CD4-positive, alpha-beta T cell treated with Interleukin-6 for 4 hours (primary cell): ENCODE data around the gene OR6F1.
A peak's percentile ranks its signal among the peaks of the same experiment; 100 is the strongest.
"Not testable (repeated sequence)": the region's sequence is repeated elsewhere in the genome, so short reads cannot be mapped to it uniquely, and the experiment has no call there.

ENCODE experiments used
- DNase-seq: peaks from one replicate; pipeline ENCODE4 v3.0.0-alpha.2; 2020; ENCODE audit warnings: mixed read lengths

Gene OR6F1

GRCh38 chr1:247716546-247716945, at the start of gene OR6F1:
TSS of gene OR6F1 (minus strand) at chr1:247716646. CDS start at chr1:247712755, 3,891 bp downstream.
- DNase-seq, result no peak

GRCh38 chr1:247760456-247760855, 44.0 kb upstream of the OR6F1 start, which contains the start of gene OR1C1:
TSS of gene OR1C1 (minus strand) at chr1:247760556. CDS start at chr1:247758406, 2,150 bp downstream.
- DNase-seq, result no peak

- not testable (repeated sequence) for DNase-seq
These were observed 37.9 kb upstream of the OR6F1 start for GRCh38 chr1:247754311-247754710.

- DNase-seq, result no peak
These were observed 33.4 kb upstream of the OR6F1 start for GRCh38 chr1:247749870-247750269.

- no peak for DNase-seq
These were observed 31.6 kb upstream of the OR6F1 start, which contains the start of gene OR14A2 for GRCh38 chr1:247748041-247748440. TSS of gene OR14A2 (minus strand) at chr1:247748141.

GRCh38 chr1:247747616-247748015, 31.2 kb upstream of the OR6F1 start:
- DNase-seq, result no peak

- no peak for DNase-seq
These were observed 30.0 kb upstream of the OR6F1 start for GRCh38 chr1:247746391-247746935.

- DNase-seq, result not testable (repeated sequence)
These were observed 25.8 kb upstream of the OR6F1 start for GRCh38 chr1:247742215-247742760.

GRCh38 chr1:247741756-247742155, 25.3 kb upstream of the OR6F1 start:
- DNase-seq, result no peak

GRCh38 chr1:247740721-247741120, 24.3 kb upstream of the OR6F1 start:
- DNase-seq, result no peak

GRCh38 chr1:247738315-247738714, 21.9 kb upstream of the OR6F1 start, which contains the start of gene OR14K1:
TSS of gene OR14K1 (plus strand) at chr1:247738615. CDS start at chr1:247738615, 0 bp downstream.
- no peak for DNase-seq

GRCh38 chr1:247721222-247721621, 4.8 kb upstream of the OR6F1 start:
- no peak for DNase-seq

- no peak for DNase-seq
These were observed 2.7 kb downstream of the OR6F1 start for GRCh38 chr1:247713753-247714152.

- DNase-seq, result not testable (repeated sequence)
These were observed 5.8 kb downstream of the OR6F1 start for GRCh38 chr1:247710681-247711080.

GRCh38 chr1:247701338-247701737, 15.1 kb downstream of the OR6F1 start:
- DNase-seq, result no peak

- DNase-seq, result peak; percentile 7
These were observed 35.1 kb downstream of the OR6F1 start for GRCh38 chr1:247681288-247681897.

GRCh38 chr1:247680171-247680570, 36.3 kb downstream of the OR6F1 start:
- DNase-seq, result no peak

GRCh38 chr1:247679639-247680038, 36.8 kb downstream of the OR6F1 start, which contains the start of gene OR13G1:
TSS of gene OR13G1 (minus strand) at chr1:247679739. CDS start at chr1:247673041, 6,698 bp downstream.
- no peak for DNase-seq

GRCh38 chr1:247669225-247669624, 47.2 kb downstream of the OR6F1 start:
- DNase-seq, result no peak
